Suppressor macrophage (primary cell): ENCODE results near the gene UPK2.
A peak's percentile ranks its signal among the peaks of the same experiment; 100 is the strongest.

ENCODE experiments used
- DNase-seq, 4 experiments: peaks; one replicate each; pipeline ENCODE4 v3.0.0-alpha.2; 2020 to 2022

The UPK2 gene

DNA sequence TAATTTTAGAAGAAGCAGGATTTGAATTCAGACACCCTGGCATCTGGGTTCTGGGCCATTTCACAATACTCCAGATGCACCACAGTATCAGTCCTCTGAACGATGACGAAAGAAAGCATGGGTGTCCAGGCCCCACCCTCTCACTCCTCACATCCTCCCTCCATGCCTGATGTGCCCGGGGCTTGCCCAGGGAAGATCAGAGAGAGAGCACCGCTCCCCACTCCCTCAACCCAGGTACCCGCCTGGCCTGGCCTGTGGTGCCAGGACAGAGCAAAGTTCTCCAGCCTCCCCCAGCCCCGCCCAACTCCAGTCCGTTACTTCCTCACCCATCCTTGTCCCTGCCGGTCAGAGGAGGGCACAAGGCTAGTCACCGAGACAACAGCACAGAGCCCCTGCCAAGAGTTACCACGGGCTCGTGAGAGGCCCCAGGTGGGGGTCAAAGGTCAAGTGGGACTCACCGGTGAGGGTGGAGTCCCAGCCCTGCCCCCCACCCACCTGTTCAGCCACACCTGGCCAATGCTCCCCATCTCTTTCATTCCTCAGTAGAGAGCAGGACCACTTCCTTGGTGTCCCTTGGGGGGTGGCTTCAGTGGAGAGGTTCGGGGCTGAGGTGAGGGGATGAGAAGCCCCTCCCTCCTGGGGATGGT is 38.5 kb upstream of the UPK2 start:
- peak; percentile 44 to 79 (median 74) for DNase-seq

DNA sequence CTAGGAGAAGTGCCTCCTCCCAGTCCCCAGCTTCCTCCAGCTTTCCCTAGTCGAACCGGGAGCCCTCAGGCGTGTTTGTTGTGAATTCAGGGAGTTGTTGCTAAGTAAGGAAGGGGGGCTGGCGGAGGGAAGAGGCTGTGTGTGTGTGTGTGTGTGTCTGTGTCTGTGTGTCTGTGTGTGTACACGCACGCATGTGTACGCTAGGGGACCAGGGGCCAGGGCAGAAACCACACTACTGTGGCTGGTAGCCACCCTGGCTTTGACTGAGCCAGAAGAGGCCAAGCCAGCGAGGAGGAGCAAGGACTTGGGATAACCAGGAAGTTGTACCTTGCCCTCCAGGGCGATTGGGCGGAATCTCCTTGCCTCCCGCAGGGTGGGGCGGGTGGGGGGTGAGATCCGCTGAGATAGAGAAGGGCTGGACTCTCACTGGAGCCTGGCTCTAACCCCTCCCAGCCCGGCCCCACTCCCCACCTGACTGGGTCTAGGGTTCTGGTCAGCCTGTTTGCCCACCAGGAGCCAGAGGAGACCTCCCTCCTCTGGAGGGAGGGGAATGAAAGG is 37.9 kb upstream of the UPK2 start:
- DNase-seq, result no peak

DNA sequence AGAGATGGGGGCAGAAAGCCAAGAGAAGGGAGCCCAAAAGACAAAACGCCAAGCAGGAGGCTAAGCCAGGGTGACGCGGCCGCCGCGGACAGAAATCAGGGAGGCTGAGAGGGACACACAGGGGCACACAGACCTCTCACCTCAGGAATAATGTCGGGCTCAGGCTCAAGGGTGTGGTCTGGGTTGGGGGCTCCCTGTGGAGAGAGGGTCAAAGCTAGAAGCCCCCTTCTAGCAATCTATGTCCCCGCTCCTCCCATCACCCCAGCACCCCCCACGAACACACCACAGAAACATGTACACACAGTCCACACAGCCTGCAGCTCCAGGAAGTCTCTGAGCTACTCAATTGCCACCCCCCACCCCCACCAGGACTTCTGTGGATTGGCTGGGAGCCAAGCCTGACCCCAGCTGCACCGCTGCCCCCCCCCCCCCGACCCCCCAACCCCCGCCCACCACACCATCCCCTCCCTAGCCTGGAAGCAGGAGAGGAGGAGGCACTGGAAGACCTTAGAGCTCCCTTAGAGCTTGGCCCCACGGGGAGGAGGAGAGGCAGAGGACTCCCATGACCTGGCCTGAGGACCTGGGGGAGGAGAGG is 37.3 kb upstream of the UPK2 start:
- DNase-seq, result no peak

DNA sequence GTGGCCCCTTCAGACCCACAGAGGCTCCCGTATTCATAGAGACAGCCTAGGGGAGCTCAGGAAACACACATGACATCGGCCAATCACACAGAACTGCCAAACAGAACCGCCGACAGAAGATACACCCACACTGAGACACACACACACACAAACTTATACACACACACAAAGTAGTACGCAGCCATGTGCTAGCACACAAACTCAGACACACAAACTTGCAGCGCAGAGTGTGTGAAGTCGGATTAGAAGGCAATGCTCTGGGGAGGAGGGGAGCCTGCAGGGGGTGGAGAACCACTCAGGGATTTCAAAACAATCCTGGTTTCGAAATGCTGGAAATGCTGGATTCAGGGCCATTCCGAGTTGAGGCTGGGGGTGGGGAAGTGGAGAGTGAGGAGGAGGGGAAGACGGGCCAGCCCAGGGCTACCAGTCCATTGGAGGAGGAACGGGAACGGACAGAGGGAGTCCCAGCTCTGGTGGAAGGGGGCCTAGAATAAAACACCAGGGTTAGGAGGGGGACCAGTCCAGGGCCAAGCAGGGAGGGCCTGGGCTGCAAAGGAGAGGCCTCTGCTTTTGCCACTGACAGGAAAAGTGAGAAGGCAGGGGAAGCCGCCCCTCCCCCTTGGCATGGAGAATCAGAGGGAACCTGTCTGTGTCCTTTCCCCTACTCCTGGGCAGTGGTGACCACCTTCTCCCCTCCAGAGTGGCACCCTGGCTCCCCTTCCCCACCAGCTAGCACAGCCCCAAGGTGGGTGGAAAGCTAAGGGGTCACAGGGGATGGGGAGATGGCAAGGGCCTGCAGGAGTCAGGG is 34.8 kb upstream of the UPK2 start:
- DNase-seq, result peak; percentile 72 to 83 (median 81)

DNA sequence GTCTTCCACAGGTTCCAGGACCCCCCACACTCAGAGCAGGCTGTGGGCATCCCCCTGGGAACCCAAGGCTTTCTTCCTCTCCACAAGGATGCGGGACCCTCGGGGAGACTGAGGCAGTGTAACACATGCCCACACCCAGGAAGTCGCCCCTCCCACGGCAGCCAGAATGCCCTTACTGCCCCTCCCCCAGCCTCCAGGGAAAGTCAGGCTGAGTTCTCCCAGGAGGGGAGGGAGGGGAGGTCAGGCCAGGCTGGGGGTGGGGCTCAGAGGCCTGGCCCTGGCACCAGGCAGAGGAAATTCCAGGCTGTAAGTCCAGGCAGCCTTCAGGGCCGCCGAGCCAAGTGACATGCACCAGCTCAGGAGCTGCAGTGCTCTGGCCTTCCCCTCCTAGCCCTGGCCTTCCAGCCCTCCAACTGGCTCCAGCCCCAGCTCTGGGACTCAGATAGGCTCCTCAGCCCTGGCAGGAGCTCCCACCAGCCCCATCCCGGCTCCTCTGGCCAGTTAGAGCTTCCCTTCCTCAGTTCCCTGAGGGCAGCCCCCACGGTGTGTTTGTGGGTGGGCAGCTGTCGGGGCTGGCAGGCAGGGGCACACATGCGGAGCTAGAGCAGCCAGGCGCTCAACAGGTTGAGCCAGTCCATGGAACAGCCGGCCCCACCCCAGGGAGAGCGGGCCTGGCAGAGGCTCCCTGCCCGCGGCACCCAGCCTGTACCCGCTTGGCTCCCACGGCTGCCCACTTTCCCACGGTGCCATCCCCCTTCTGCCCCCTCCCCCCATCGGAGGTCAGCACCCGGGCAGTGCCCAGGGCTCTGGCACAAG is 34.0 kb upstream of the UPK2 start:
- peak in 1 of 4 experiments; percentile 33 for DNase-seq

DNA sequence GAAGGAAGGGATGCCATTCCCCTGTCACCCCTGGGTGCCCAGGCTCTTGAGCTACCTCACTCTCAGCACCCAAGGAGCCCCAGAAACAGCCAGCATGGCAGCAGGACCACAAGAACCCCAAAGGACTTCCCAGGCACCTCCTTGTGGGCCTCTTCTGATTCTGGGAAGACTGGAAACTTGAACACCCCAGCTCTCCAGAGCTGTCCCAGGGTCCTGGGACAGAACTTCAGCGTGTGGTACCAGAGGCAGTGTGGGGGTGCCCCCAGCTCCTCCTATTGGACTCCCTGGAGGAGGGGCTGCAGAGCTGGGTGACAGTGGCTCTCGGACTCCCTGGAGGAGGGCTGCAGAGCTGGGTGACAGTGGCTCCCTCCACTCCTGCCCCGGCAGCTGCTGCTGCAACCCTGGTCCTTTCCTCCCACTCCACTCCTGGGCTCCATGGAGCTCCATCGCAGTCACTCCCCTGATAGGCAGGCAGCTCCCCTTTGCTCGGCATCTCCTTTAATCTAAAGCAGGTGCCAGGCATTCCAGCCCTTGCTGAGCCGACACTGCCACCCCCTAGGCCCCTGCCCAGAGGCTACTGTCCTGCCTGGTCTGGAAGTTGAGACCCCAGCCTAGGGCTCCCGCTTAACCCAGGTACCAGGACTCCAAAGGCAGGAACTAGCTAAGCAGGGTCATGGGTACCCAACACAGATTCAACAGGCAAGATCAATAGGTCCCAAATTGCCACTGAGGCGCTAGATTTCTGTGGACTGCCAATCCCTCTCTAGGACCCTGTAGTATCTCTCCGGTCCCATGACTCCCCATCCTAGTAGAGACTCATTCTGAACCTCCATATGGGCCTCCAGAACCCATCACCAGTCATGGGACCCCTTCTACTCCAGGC is 33.1 kb upstream of the UPK2 start:
- DNase-seq, result no peak

DNA sequence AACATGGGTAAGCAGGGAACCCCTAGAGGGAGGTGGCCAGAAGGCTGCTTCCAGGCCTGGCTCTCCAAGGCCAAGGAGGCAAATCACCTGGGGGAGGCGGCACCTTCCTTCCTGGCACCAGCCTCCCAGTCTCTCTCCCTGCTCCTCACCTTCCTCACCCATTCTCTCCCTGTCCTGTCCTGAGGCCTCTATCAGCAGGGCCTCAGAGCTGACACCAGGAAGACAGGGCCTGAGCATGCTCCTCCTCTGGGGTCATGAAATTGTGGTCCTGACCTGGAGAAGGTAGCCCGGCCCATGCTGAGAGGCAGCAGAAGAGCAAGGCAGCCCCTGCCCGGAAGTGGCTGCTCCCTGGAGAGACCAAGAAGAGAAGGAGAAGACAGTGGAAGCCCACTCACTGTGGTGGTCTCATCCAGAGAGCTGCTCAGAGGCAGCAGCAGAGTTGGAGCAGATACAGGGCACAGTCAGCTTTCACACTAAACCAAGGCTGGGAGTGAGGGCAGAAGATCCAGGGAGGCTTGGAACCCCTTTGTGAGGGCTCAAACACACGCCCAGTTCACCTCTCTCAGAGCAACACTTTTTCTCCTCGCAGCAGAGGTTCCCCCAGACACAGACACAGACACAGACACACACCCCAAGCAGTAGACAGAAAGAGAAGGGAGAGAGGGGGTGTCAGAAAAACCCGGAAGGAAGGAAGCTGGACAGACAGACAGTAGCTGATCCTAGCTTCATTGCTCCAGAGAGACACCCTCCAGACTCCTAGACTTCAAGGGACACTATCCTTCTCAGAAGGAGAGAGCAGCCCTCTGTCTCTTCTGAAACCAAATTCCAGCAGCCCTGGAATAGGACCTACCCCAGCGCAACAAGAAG is 32.1 kb upstream of the UPK2 start:
- peak in 1 of 4 experiments; percentile 25 for DNase-seq

DNA sequence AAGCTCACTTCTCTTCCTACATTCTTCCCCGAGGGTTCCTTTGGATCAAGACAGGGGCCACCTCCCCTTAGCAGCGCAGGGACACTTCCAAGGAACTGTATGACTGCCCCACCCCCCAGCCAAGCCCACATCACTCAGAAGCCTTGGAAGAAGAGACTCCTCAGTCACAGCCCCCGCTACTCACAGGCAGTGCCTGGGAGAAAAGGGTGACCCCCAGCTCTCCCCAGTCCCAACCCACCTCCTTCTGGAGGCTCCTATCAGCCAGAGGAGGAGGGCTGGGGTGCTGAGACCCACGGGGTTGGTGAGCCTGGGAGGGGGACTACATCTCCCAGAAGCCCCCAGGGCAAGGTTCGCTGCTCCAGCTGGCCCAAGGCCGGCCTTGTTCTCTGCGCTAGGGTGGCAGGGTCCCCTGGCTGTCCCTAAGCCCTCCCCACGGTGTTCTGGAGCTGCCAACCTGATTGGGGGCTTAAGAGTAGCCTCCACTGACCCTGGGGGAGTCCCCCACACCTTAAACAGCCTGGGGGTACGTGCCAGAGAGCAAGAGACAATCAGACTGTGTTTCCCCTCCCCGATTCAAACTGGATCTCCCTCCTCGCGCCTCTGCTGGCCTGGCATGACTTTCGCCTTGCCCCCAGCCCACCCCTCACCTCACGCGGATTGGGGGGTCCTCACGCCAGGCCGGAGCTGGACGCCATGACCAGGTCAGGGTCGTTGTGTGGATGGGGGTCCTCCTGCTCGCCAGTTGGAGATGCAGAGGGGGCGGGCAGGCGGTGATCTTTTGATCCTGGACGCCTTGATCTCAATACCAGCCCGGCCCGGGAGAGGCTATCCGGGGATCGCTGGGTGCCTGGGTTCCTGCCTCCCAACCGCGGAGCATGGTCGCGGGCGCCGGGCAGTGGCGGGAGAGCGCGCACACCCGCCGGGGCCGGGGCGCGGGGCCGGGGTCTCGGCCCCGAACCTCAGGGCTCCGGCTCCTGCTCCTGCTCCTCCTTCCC is 31.2 kb upstream of the UPK2 start:
- DNase-seq, result peak; percentile 25 to 71 (median 50)

DNA sequence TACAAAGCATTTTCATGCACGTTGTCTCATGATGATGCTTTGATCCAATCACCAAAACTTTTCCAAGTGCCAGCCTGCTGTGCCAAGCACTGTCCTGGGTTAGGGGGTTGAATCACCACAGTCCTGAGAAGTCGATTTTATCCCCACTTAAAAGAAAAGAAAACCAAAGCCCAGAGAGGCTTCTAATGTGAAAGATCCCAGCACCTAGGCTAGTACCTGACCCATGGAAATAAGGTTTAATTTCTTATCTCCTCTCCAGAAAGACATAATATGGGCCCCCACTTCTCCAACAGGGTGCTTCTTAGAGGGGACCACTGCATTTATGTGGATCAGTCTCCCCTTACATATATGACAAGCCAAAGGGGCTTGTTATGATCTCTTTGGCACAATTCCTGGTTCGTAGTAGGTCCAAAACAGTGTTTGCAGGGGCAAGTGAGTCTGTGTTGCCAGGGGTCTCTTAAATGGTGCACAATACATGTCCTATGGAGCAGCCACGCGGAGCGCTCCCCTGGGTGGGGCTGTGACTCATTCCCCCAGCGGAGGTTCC is 28.5 kb upstream of the UPK2 start:
- no peak for DNase-seq

DNA sequence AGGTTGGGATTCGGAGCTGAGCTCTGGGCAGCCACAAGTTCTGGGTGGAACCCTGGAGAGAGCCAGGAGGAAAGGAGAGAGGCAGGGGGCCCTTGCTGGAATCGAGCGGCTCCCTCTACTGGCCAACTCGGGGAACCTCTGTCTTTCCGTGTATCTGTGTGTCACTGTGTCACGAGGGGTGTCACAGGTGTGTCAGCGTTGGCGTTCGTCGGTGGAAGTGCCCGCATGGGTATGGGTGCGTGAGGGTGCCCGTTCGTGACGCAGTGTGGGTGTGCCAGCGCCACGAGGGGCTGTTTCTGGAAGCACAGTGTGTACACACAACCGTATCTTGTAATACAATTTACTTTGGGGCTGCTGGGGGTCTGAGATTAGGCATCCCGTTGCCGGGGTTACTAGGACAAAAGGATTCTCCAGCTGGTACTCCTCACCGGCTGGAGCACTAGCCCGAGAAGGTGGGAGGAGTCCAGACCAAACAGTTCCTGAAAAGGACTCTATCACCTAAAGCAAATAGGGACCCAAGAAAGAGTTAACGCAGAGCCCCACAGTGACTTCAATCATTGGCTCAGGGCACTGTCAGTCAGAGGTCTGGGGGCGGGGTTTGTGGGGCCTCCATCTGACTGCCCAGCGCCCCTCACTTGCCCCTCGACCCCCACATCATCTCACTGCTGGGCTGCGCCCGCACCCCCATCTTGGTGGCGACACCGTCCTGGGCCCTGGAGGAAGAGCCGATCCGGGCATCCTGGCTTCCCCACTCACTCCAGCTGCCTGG is 27.8 kb upstream of the UPK2 start:
- peak; percentile 82 to 90 (median 90) for DNase-seq

DNA sequence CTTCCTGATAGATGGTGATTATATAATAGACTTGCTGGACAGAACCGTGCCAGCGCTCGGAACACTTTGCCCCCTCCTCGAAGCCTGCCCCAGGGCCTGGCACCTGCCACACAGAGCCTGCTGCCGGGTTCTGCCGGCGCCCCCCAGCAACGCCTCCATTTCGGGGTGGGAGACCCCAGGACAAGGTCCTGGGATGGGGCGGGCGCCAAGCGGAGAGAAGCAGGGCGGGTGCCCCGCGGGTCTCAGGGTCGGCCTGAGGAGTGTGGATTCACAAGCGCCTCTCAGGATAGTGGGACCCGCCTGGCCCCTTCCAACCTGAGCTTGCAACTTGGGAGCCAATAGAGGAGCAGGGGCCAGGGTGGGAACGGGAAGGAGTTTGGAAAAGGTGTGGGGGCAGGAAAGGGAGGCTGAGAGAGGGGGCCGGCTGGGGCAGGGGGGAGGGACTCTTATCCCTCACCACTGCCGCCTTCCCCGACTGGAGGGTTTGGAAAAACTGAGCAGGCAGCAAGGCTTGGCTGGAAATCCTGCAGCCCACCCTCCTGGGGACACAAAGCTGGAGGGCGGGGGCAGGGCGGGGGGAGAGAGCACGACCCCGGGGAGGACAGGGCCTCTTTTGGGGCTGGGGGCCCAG is 27.1 kb upstream of the UPK2 start:
- peak in 3 of 4 experiments; percentile 36 to 63 (median 54) for DNase-seq

DNA sequence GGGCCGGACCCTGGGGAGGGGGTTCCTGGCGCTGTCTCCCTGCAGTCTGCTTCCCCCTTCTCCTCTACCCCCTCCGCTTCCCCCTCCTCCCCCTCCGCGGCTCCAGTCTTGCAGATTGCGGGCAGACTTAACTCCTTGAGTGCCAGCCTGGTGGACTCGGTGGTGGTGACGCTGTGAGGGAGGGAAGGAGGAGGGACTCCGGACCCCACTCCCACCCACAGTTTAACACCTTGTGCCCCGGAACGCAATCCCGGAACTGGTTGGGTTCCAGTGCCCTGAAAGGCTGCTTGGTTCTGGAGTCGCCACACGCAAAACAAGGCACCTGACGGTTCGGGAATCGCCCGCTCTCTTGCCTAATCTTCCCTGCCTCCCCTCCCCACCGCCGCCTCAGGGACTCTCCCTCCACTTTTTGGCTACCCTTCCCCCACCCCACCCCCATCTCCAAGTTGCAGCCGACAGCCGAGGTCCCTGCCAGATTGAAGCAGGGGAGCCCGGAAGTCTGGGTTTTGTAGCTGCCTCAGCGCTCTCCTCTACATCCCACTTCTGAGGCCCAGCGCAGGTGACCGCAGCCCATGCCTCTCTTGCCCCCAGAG is 26.5 kb upstream of the UPK2 start:
- DNase-seq, result peak; percentile 77 to 88 (median 84)

DNA sequence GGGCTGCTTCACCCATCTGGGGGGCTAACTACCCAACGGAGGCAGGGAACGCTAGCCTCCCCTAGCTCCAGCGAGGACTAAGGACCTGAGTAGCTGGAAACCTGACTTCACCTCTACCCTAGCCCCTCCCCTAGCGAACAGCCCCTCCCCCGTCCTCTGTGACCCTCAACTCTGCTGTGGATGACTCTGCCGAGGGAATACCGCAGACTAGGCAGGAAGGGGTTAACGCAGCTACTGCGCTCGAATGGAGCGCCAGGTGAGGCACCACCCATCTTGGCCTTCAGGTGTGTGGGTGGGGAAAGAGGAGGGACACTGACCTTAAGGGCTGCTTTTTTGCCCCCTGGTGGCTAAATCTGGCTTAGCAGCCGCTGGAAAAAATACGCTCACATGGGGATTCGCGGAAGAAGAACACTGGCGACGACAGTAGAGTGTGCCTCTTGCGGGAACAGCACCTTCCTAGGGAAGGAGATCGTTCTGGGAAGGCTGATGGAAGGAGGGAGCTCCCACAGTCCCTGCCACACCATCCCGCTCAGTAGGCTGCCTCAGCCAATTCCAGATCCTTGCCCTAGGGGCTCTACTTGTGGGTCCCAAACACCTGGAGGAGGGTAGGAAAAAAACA is 25.9 kb upstream of the UPK2 start:
- peak; percentile 85 to 94 (median 88) for DNase-seq

DNA sequence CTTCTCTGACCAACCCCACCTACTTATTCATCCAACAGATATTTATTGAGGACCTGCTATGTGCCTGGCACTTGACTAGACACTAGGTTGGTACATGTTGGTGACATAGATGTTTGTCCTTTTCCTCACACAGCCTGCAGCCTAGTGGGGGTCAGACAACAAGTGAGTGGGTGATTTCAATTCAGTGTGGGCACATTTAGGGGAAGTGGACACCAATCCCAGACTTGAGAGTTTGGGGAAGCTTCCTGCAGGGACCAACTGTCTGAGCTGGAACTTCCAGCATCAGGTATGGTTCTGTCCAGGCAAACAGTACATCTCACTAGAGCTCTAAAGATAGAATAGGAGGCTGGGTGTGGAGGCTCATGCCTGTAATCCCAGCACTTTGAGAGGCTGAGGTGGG is 24.5 kb upstream of the UPK2 start:
- peak in 3 of 4 experiments; percentile 51 to 58 (median 54) for DNase-seq

DNA sequence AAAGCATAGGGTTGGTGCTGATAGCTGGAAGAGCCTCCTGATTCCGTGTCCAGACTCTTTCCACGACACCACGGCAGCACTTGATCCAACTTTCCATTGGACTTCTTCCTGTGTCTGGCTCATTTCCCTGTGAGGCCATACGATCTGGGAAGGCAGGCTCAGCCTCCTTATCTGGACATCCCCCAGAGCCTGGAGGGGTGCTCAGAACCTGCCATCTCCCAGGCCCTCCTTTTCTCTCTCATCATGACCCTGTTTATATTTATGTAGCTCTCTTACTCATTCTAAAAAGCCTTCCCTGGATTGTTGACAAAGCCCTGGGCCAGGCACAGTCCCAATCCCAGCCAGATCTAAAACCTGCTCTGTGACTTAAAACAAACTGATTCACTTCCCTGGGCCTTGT is 22.6 kb upstream of the UPK2 start:
- no peak for DNase-seq

DNA sequence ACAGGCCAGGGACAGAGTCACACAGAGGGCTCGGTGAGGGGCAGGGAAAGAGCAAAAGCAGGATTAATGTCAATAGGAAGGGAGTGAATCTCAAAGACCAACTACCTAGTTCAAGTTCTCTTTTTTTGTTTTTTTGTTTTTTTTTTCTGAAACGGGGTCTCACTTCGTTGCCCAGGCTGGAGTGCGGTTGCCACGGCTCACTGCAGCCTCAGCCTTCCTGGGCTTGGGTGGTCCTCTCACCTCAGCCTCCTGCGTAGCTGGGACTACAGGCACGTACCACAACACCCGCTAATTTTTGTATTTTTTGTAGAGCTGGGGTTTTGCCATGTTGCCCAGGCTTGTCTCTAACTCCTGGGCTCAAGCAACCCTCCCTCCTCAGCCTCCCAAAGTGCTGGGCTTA is 20.7 kb upstream of the UPK2 start:
- no peak for DNase-seq
